Neural cell (in vitro differentiated cells): Measurements from ENCODE around the gene DMGDH. TPM values are rescaled to one million over a fixed set of nuclear protein-coding genes. Genes with fewer than 3 reads are reported as not detected.

Source experiments
- H2AFZ ChIP-seq: fragments of 200-600, 300-800 bp; sonication (generic), shearing (Covaris generic); 2 replicates; pipeline ENCODE4 v1.6.0; 2014; ENCODE audit warnings: low read depth, mild to moderate bottlenecking, antibody characterized with exemption, low read length, moderate library complexity
- H3F3A ChIP-seq: fragments of 200-600 bp; shearing (Covaris generic); 2 replicates; pipeline ENCODE4 v1.6.1; 2016; ENCODE audit warnings: mild to moderate bottlenecking, moderate library complexity, mixed read lengths, antibody characterized with exemption, low read length; ENCODE audit not compliant: insufficient read depth, poor library complexity, severe bottlenecking
- H3K27ac ChIP-seq: fragments of 200-600, 300-800 bp; sonication (generic), shearing (Covaris generic); 2 replicates; pipeline ENCODE4 v1.5.1; 2014; ENCODE audit warnings: mild to moderate bottlenecking, low read length, moderate library complexity
- H3K27me3 ChIP-seq: fragments of 300-800, 200-600 bp; sonication (generic), shearing (Covaris generic); 2 replicates; pipeline ENCODE4 v1.6.0; 2014; ENCODE audit warnings: mild to moderate bottlenecking, low read depth, low read length, moderate library complexity; ENCODE audit not compliant: insufficient read depth
- H3K36me3 ChIP-seq: fragments of 300-800, 200-600 bp; sonication (generic), shearing (Covaris generic); 2 replicates; pipeline ENCODE4 v1.5.1; 2014; ENCODE audit warnings: mild to moderate bottlenecking, antibody characterized with exemption, low read length, moderate library complexity; ENCODE audit not compliant: insufficient read depth
- H3K4me2 ChIP-seq: fragments of 300-800, 200-600 bp; sonication (generic), shearing (Covaris generic); 2 replicates; pipeline ENCODE4 v1.6.0; 2014; ENCODE audit warnings: mild to moderate bottlenecking, low read length
- H3K4me3 ChIP-seq: fragments of 300-800, 200-600 bp; sonication (generic), shearing (Covaris generic); 2 replicates; pipeline ENCODE4 v1.5.1; 2014; ENCODE audit warnings: mild to moderate bottlenecking, low read length, moderate library complexity
- H3K79me2 ChIP-seq: fragments of 200-600 bp; shearing (Covaris generic); replicated peaks from 2 replicates; pipeline ENCODE4 v1.6.0; 2014; ENCODE audit warnings: mild to moderate bottlenecking, low read length, moderate library complexity; ENCODE audit not compliant: insufficient read depth
- H3K9ac ChIP-seq: fragments of 300-800, 200-600 bp; sonication (generic), shearing (Covaris generic); 2 replicates; pipeline ENCODE4 v1.6.1; 2016; ENCODE audit warnings: mild to moderate bottlenecking, low read length, mixed read lengths
- H3K9me2 ChIP-seq: fragments of 200-600 bp; shearing (Covaris generic); 2 replicates; pipeline ENCODE4 v1.6.1; 2016; ENCODE audit warnings: mild to moderate bottlenecking, low read length, mixed read lengths; ENCODE audit not compliant: insufficient read depth
- H3K9me3 ChIP-seq: fragments of 200-600, 300-800 bp; sonication (generic), shearing (Covaris generic); 2 replicates; pipeline ENCODE4 v1.6.1; 2016; ENCODE audit warnings: mild to moderate bottlenecking, mixed run types, low read length, moderate library complexity, mixed read lengths
- H4K20me1 ChIP-seq: fragments of 200-600 bp; shearing (Covaris generic); 2 replicates; pipeline ENCODE4 v1.6.1; 2016; ENCODE audit warnings: mild to moderate bottlenecking, mixed run types; ENCODE audit not compliant: insufficient read depth
- CTCF ChIP-seq: fragments of 450-650 bp; IDR thresholded peaks from 2 replicates; pipeline ENCODE4 v1.5.1; 2014; ENCODE audit warnings: antibody characterized with exemption, mild to moderate bottlenecking, moderate library complexity; ENCODE audit not compliant: poor library complexity, severe bottlenecking
- EP300 ChIP-seq: fragments of 450-650 bp; conservative IDR thresholded peaks from 2 replicates; pipeline ENCODE4 v1.6.1; 2014; ENCODE audit warnings: antibody characterized with exemption, mild to moderate bottlenecking, moderate library complexity; ENCODE audit not compliant: poor library complexity, severe bottlenecking
- EZH2 ChIP-seq: fragments of 200-600, 300-800 bp; shearing (Covaris generic), sonication (generic); IDR thresholded peaks from 2 replicates; pipeline ENCODE4 v1.6.1; 2014; ENCODE audit warnings: antibody characterized with exemption, low read length, borderline replicate concordance, mild to moderate bottlenecking; ENCODE audit not compliant: insufficient read depth, poor library complexity, severe bottlenecking
- MXI1 ChIP-seq: fragments of 450-650 bp; conservative IDR thresholded peaks from 2 replicates; pipeline ENCODE4 v1.6.1; 2014; ENCODE audit warnings: antibody characterized with exemption, mild to moderate bottlenecking; ENCODE audit not compliant: poor library complexity, severe bottlenecking
- POLR2AphosphoS5 ChIP-seq: IDR thresholded peaks from 2 replicates; pipeline ENCODE4 v1.6.1; 2012
- RAD21 ChIP-seq: fragments of 450-650 bp; conservative IDR thresholded peaks from 2 replicates; pipeline ENCODE4 v1.6.1; 2014; ENCODE audit warnings: antibody characterized with exemption, mild to moderate bottlenecking, moderate library complexity
- SMC3 ChIP-seq: fragments of 450-650 bp; conservative IDR thresholded peaks from 2 replicates; pipeline ENCODE4 v1.6.1; 2014; ENCODE audit warnings: antibody characterized with exemption, mild to moderate bottlenecking, moderate library complexity; ENCODE audit not compliant: poor library complexity
- TAF1 ChIP-seq: IDR thresholded peaks from 2 replicates; pipeline ENCODE4 v1.6.1; 2012; ENCODE audit warnings: low read depth
- polyA plus RNA-seq: library from polyadenylated mRNA; depleted of rRNA; stranded (reverse); fragments of >200 nt; gene quantifications from 2 replicates; pipeline ENCODE4 v1.2.3, GENCODE V29; 2014
- TF ChIP-seq, protein P1 (sequence below): IDR thresholded peaks from 2 replicates; pipeline ENCODE4 v1.6.1; 2012; ENCODE audit warnings: borderline replicate concordance

DMGDH gene
- polyA plus RNA-seq, 1 donor from 2014 or later: 0.93 TPM

GRCh38 chr5:79005151-79005550, 64.3 kb downstream of the DMGDH start:
- Histone ChIP-seq H3F3A (no peaks in the 10 kb centered on the region), H3K4me2 (peak overlapping the region; percentile 8), H3K27ac (peak overlapping the region; percentile 37), H3K4me3 (no peak overlapping the region), H3K9me2 (no peaks in the 10 kb centered on the region), H2AFZ (no peak overlapping the region), H3K79me2 (no peaks in the 10 kb centered on the region), H4K20me1 (no peaks in the 10 kb centered on the region), H3K36me3 (no peaks in the 10 kb centered on the region), H3K9ac (no peak overlapping the region), H3K9me3 (no peaks in the 10 kb centered on the region), H3K27me3 (no peaks in the 10 kb centered on the region)
- no peak for TF ChIP-seq EP300

- Histone ChIP-seq H3K36me3 (no peaks in the 10 kb centered on the region), H3K79me2 (no peaks in the 10 kb centered on the region), H3K27me3 (no peaks in the 10 kb centered on the region), H4K20me1 (no peaks in the 10 kb centered on the region), H3K9me2 (no peaks in the 10 kb centered on the region), H3F3A (no peaks in the 10 kb centered on the region), H3K27ac (no peak overlapping the region), H3K4me3 (no peak overlapping the region), H2AFZ (no peak overlapping the region), H3K4me2 (no peak overlapping the region), H3K9me3 (no peaks in the 10 kb centered on the region), H3K9ac (no peak overlapping the region)
- TF ChIP-seq CTCF (no peak), RAD21 (no peak), TAF1 (no peak), EZH2 (no peak)
These were observed 67.1 kb downstream of the DMGDH start for GRCh38 chr5:79002374-79002773.

DNA sequence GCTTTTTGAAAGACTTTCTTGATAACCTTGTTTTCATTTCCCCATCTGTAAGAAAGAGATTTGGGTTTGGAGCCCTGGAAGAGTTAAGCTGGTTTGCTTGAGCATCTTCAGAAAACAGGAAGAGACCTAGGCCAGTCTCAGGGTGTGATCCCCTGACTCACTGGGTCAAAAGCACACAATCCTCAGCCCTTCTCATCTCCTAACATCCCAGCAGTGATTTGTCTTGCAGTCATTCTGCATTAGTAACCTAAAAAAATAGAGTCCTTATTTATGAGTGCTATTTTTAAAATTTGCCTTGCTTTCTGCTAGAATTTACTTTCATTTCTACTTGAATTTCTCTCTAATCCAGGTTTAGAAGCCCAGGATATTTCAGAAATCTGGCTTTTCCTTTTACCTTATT, 68.0 kb downstream of the DMGDH start:
- no peaks in the 10 kb centered on the region for H3K9me2 ChIP-seq
- H3K27me3 ChIP-seq: no peaks in the 10 kb centered on the region
- H3K9me3 ChIP-seq: no peaks in the 10 kb centered on the region
- H3K4me3 ChIP-seq: no peak overlapping the region
- no peaks in the 10 kb centered on the region for H3K36me3 ChIP-seq
- TF ChIP-seq, protein P1, sequence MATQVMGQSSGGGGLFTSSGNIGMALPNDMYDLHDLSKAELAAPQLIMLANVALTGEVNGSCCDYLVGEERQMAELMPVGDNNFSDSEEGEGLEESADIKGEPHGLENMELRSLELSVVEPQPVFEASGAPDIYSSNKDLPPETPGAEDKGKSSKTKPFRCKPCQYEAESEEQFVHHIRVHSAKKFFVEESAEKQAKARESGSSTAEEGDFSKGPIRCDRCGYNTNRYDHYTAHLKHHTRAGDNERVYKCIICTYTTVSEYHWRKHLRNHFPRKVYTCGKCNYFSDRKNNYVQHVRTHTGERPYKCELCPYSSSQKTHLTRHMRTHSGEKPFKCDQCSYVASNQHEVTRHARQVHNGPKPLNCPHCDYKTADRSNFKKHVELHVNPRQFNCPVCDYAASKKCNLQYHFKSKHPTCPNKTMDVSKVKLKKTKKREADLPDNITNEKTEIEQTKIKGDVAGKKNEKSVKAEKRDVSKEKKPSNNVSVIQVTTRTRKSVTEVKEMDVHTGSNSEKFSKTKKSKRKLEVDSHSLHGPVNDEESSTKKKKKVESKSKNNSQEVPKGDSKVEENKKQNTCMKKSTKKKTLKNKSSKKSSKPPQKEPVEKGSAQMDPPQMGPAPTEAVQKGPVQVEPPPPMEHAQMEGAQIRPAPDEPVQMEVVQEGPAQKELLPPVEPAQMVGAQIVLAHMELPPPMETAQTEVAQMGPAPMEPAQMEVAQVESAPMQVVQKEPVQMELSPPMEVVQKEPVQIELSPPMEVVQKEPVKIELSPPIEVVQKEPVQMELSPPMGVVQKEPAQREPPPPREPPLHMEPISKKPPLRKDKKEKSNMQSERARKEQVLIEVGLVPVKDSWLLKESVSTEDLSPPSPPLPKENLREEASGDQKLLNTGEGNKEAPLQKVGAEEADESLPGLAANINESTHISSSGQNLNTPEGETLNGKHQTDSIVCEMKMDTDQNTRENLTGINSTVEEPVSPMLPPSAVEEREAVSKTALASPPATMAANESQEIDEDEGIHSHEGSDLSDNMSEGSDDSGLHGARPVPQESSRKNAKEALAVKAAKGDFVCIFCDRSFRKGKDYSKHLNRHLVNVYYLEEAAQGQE: no peak
- TF ChIP-seq CTCF (no peak), MXI1 (no peak), EP300 (no peak), TAF1 (no peak), RAD21 (no peak), EZH2 (no peak), SMC3 (no peak), POLR2AphosphoS5 (no peak)
- no peak overlapping the region for H2AFZ ChIP-seq
- no peak overlapping the region for H3K9ac ChIP-seq
- no peaks in the 10 kb centered on the region for H4K20me1 ChIP-seq
- H3F3A ChIP-seq: no peaks in the 10 kb centered on the region
- H3K4me2 ChIP-seq: no peak overlapping the region
- no peaks in the 10 kb centered on the region for H3K79me2 ChIP-seq
- no peak overlapping the region for H3K27ac ChIP-seq
